ENCODE measurements around the gene DDX17. TPM values are rescaled to one million over a fixed set of nuclear protein-coding genes. Genes with fewer than 3 reads are reported as not detected.

DDX17 gene
- 1,325 TPM for total RNA-seq

- DNase-seq (ENCODE audit: low read depth in 2 of 3, low spot score in 2 of 3), result peak; percentile 97 to 100 (median 99)
Measured at GRCh38 chr22:38506118-38506962, at the start of gene DDX17. Gene DDX17 (minus strand): TSS chr22:38506311.

DNA sequence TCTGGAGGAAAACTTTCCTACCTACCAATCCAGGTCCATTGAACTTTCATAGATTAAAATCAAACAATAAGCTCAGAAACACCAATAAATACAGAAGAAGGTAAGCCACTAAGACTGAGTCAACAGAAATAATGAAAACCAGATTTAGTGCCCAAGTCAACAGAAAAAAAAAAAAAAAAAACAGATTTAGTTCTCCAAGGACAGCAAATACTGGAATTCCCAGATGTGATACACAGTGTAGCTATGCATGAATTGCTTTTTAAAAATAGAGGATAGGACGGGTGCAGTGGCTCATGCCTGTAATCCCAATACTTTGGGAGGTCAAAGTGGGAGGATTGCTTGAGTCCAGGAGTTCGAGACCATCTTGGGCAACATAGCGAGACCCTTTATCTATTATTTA, 48.2 kb upstream of the DDX17 start:
- no peak for DNase-seq (ENCODE audit: low read depth in 2 of 3, low spot score in 2 of 3)

DNA sequence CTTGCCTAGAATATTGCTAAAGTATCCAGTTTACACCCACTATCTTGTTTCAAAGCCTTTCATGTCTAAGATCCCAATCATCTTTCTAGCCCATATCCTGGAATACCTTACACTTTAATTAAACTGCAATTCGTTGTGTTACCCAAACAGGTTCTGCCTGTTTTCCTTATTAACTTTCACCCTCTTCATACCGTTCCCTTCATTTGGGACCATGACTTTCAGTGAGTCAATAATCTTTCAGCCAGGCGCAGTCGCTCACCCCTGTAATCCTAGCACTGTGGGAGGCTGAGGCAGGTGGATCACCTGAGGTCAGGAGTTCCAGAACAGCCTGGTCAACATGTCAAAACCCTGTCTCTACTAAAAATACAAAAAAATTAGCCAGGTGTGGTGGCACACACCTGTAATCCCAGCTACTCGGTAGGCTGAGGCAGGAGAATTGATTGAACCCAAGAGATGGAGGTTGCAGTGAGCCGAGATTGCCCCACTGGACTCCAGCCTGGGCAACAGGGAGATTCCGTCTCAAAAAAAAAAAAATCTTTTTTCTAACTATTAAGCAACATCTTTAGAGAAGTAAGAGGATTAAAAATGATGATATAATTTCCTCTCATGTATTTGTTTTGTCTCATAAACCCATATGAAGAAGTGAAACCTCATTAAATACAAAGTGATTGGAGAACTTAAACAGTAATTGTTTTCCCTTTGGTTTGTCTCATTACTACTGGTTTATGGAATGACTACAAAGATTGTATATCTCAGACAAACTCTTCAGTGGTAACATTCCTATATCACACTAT, 43.2 kb upstream of the DDX17 start:
- no peak for DNase-seq (ENCODE audit: low read depth in 2 of 3, low spot score in 2 of 3)

DNA sequence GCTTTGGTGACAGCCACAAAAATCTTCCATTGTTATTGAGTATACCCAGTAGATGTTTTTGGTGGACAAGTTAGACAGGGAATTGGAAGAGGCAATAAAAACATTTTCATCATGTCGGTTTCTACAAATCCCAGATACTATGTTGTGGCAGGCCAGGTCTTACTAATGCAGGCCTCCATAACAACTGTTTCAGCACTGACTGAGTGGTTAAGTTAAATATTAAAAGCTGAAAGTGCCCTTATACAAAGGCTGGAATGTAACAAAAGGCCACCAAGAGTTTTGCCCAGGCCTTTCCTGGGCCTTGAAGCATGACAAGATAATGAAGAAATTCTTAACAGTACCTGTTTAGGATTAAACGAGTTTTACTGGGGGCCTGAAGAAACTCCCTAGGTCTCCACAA, 34.6 kb upstream of the DDX17 start:
- DNase-seq (ENCODE audit: low read depth in 2 of 3, low spot score in 2 of 3), result no peak

GRCh38 chr22:38531251-38531938, 25.3 kb upstream of the DDX17 start:
- peak in 1 of 3 donors; percentile 30 for DNase-seq (ENCODE audit: low read depth in 2 of 3, low spot score in 2 of 3)

DNA sequence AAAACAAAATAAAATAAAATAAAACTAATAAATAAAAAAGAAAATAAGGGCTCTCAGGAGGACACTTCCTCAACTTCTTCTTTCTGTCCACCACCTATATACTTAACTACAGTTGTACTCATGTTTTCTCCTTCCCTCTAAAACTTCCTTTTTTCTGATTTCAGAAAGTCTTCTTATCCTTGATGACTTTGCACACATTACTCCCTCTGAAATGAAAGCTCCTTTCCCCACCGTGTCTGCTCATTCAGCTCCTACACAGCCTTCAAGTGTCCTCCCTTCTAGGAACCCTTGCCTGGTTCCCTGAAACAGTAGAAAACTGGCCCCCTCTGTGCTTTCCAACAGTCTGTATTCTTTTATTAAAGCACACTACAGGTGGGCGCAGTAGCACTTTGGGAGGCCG, 18.3 kb upstream of the DDX17 start:
- peak in 1 of 3 donors; percentile 15 for DNase-seq (ENCODE audit: low read depth in 2 of 3, low spot score in 2 of 3)

DNA sequence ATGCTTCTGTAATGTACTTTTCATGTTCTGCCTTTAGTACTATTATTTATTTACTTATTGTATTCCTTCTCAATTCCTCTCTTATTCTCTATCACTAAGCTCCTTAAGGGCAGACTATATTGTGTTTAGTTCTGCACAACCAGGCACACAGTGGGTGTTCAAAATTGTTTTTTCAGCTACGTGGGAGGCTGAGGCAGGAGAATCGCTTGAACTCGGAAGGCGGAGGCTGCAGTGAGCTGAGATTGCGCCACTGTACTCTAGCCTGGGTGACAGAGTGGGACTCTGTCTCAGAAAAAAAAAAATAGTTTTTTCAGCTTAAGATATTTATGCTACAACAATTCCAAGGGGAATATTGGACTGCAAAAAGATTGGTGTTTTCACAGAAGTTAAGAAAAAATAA, 17.4 kb upstream of the DDX17 start:
- DNase-seq (ENCODE audit: low read depth in 2 of 3, low spot score in 2 of 3), result no peak

- DNase-seq (ENCODE audit: low read depth in 2 of 3, low spot score in 2 of 3), result no peak
Measured at GRCh38 chr22:38523029-38523428, 16.9 kb upstream of the DDX17 start.

DNA sequence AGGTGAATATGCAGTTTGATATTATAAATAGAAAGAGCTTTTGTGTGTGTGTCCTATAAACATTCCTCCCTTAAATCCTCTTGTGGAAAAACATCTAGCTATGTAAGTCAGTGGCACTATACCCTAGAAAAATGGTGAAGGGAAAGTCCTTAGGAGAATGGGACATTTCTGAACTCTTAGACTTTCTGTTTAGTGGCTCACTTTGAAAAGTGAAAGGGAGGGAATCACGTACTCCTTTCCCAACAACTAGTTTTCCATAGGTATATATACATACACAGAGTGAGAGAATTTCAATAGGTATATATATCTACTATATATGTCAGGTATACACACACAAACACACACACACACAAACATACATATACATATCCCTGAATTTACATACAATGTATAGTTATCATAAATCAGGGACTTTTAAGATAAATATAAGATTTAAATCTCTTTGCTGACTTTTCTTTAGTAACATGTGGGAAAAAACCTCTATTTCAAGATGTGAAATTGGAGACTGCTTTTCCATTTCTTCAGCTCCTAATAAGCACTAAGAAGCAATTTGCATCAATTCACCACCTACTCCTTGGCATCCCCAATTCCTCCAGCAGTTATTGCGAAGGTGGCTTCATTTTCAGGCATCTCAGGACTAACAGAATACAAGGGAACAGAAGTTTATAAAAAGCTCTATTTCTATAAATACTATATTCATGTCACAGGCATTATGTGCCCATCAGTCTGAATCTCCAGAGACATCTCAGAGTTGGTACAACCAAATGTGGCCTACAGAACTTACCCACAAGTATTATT, 13.5 kb upstream of the DDX17 start:
- DNase-seq (ENCODE audit: low read depth in 2 of 3, low spot score in 2 of 3), result no peak

DNA sequence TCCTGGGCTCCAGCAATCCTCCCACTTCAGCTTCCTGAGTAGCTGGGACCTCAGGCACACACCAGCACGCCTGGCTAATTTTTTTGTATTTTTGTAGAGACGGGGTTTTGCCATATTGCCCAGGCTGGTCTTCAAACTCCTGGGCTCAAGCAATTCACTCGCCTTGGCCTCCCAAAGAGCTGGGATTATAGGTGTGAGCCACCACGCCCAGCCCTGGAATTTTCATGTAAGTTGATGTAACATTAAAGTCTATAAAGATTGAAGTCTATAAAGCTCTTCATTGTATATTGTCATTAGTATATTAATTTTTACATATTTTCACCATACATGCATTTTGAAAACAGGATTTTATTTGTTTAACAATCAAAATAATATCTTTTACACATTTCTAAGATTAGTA, 12.5 kb upstream of the DDX17 start:
- no peak for DNase-seq (ENCODE audit: low read depth in 2 of 3, low spot score in 2 of 3)

- peak in 2 of 3 donors; percentile 45 to 56 for DNase-seq (ENCODE audit: low read depth in 2 of 3, low spot score in 2 of 3)
Measured at GRCh38 chr22:38513063-38513462, 7.0 kb upstream of the DDX17 start.

DNA sequence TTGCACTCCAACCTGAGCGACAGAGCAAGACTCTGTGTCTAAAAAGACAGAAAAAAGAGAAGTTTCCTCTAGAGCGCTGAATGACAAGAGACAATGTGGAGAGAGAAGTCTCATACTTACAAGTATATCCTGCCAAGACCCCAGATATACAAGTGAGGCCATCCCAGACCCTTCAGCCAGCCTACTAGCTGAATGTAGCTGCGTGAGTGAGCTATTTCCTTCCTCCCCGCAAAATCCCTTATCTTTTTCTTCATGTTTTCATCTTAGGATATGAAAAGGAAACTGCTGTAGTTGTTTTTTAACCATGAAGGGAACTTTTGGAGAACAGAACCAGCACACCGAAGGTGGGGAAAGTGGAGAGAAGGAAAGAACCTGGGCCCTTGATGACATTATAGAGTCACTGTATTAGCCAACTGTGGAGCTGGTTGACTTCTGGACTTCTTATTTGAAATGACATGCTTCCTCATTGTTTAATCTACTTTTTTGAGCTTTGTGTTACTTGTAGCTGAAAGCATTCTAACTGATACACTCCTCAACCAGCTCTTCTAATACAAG, 4.4 kb upstream of the DDX17 start:
- peak in 2 of 3 donors; percentile 38 to 52 for DNase-seq (ENCODE audit: low read depth in 2 of 3, low spot score in 2 of 3)

GRCh38 chr22:38505541-38506117, 482 bp downstream of the DDX17 start:
- peak in 2 of 3 donors; percentile 41 to 50 for DNase-seq (ENCODE audit: low read depth in 2 of 3, low spot score in 2 of 3)

- DNase-seq (ENCODE audit: low read depth in 2 of 3, low spot score in 2 of 3), result peak; percentile 24 to 64 (median 50)
Measured at GRCh38 chr22:38504731-38505540, 1.2 kb downstream of the DDX17 start.

- DNase-seq (ENCODE audit: low read depth in 2 of 3, low spot score in 2 of 3), result no peak
Measured at GRCh38 chr22:38503021-38503420, 3.1 kb downstream of the DDX17 start.

DNA sequence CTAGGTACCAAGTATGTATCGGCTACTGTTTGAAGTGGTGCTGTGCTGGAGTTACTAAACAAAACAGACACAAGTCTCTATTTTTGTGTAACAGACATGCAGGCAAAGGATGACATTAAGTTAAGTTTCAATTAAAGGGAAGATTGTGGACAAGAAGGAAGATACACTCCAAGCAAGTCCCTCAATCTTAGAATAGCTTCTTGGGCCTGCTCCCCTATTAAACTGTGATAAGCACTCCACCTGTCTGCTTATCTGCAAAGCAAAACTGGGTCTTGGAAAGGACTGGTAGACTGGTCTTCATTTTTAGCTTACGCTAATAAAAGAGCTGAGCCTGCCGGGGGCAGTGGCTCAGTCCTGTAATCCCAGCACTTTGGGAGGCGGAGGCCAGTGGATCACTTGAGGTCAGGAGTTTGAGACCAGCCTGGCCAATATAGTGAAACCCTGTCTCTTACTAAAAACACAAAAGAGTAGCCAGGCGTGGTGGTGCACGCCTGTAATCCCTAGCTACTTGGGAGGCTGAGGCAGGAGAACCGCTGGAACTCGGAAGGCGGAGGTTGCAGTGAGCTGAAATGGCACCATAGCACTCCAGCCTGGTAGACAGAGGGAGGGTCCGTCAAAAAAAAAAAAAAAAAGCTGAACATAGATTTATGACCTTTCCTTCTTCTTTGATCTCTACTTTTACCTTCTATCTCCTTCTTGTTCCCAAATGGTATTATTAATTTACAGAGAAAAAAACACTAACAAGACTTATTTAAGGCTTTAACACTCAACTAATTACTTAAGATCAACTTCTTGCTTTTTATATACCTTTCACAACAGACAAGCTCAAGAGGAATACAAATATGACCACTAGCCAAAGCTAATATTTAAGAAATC, 4.1 kb downstream of the DDX17 start:
- no peak for DNase-seq (ENCODE audit: low read depth in 2 of 3, low spot score in 2 of 3)

DNA sequence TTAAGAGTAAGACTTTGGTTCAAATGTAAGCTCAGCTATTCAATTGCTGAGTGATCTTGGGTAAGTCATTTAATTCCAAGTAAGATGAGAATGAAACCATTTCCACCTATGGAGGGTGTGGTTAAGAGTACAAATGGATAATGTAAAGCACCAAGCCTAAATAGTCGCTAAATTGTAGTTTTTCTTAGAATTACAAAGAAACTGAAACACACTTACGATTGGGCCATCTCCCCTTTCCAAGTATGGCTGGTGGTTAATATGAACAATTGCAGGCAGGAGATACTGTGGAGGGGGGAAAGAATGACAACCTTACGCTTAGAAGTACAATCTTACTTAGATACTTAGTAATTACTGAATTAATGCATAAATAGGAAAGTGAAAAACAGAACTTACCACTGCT, 8.2 kb downstream of the DDX17 start:
- no peak for DNase-seq (ENCODE audit: low read depth in 2 of 3, low spot score in 2 of 3)

GRCh38 chr22:38494939-38495338, 11.2 kb downstream of the DDX17 start:
- no peak for DNase-seq (ENCODE audit: low read depth in 2 of 3, low spot score in 2 of 3)
